Neuronal stem cell (in vitro differentiated cells): Measurements from ENCODE around the gene GARIN5B. TPM values are rescaled to one million over a fixed set of nuclear protein-coding genes. Genes with fewer than 3 reads are reported as not detected.
A peak's percentile ranks its signal among the peaks of the same experiment; 100 is the strongest.
"Not testable (repeated sequence)": the region's sequence is repeated elsewhere in the genome, so short reads cannot be mapped to it uniquely, and the experiment has no call there.

Experiments used
- DNase-seq: peaks from one replicate; pipeline ENCODE4 v3.0.0-alpha.2; 2013; ENCODE audit warnings: low spot score
- H2AFZ ChIP-seq: one replicate; pipeline ENCODE4 v1.6.1; 2013; ENCODE audit warnings: mild to moderate bottlenecking, low read length, inconsistent platforms
- H2AK5ac ChIP-seq: 2 replicates; pipeline ENCODE4 v1.6.1; 2013; ENCODE audit warnings: low read depth, mild to moderate bottlenecking, inconsistent platforms, low read length, moderate library complexity, mixed read lengths
- H2BK120ac ChIP-seq: 2 replicates; pipeline ENCODE4 v1.6.1; 2013; ENCODE audit warnings: low read depth, mild to moderate bottlenecking, inconsistent platforms, low read length, moderate library complexity, mixed read lengths
- H2BK12ac ChIP-seq: one replicate; pipeline ENCODE4 v1.6.1; 2013; ENCODE audit warnings: low read length, inconsistent platforms
- H2BK15ac ChIP-seq: 2 replicates; pipeline ENCODE4 v1.6.1; 2013; ENCODE audit warnings: mild to moderate bottlenecking, low read length, inconsistent platforms, mixed read lengths
- H2BK5ac ChIP-seq: one replicate; pipeline ENCODE4 v1.6.1; 2013; ENCODE audit warnings: inconsistent platforms, mild to moderate bottlenecking, low read length, moderate library complexity
- H3K14ac ChIP-seq: one replicate; pipeline ENCODE4 v1.6.1; 2013; ENCODE audit warnings: low read length, inconsistent platforms
- H3K18ac ChIP-seq: 2 replicates; pipeline ENCODE4 v1.6.1; 2013; ENCODE audit warnings: low read length, inconsistent platforms
- H3K23ac ChIP-seq: 2 replicates; pipeline ENCODE4 v1.6.1; 2013; ENCODE audit warnings: low read depth, mild to moderate bottlenecking, mixed read lengths, low read length, inconsistent platforms; ENCODE audit not compliant: poor library complexity
- H3K27ac ChIP-seq: replicated peaks from 3 replicates; pipeline ENCODE4 v1.5.1; 2013; ENCODE audit warnings: low read length, inconsistent platforms
- H3K27me3 ChIP-seq, 3 experiments: 2 replicates each; pipeline ENCODE4 v1.6.1; 2013; ENCODE audit warnings: low read length in 3 of 3, mild to moderate bottlenecking in 2 of 3, inconsistent platforms in 1 of 3, low read depth in 1 of 3, mixed read lengths in 1 of 3, moderate library complexity in 1 of 3; ENCODE audit not compliant: control insufficient read depth in 3 of 3, insufficient read depth in 3 of 3
- H3K36me3 ChIP-seq, 2 donors: replicated peaks in 1 of 2; 2 replicates each; pipeline ENCODE4 v1.6.1; 2013; ENCODE audit warnings: low read length in 2 of 2; ENCODE audit not compliant: control insufficient read depth in 2 of 2, insufficient read depth in 2 of 2
- H3K4ac ChIP-seq: 2 replicates; pipeline ENCODE4 v1.6.1; 2013; ENCODE audit warnings: inconsistent platforms, mild to moderate bottlenecking, low read length, moderate library complexity
- H3K4me1 ChIP-seq, 2 donors: 1 replicate in 1 of 2; 2 replicates in 1 of 2; pipeline ENCODE4 v1.6.1; 2013; ENCODE audit warnings: low read length in 2 of 2, low read depth in 1 of 2; ENCODE audit not compliant: control insufficient read depth in 2 of 2, insufficient read depth in 1 of 2
- H3K4me2 ChIP-seq: one replicate; pipeline ENCODE4 v1.6.1; 2013; ENCODE audit warnings: mild to moderate bottlenecking, low read length, inconsistent platforms; ENCODE audit not compliant: insufficient read depth, poor library complexity, severe bottlenecking
- H3K4me3 ChIP-seq, 2 donors: 2 replicates each; pipeline ENCODE4 v1.5.1; 2013; ENCODE audit warnings: low read length in 2 of 2, mild to moderate bottlenecking in 2 of 2, inconsistent platforms in 1 of 2, moderate library complexity in 1 of 2
- H3K79me1 ChIP-seq: one replicate; pipeline ENCODE4 v1.6.1; 2013; ENCODE audit warnings: low read depth, mild to moderate bottlenecking, inconsistent platforms, low read length, moderate library complexity
- H3K9ac ChIP-seq: one replicate; pipeline ENCODE4 v1.6.1; 2013; ENCODE audit warnings: mild to moderate bottlenecking, low read depth, low read length, inconsistent platforms; ENCODE audit not compliant: poor library complexity
- H3K9me3 ChIP-seq, 2 donors: replicated peaks in 1 of 2; 2 replicates each; pipeline versions ENCODE3 to v1.6.1; 2013; ENCODE audit warnings: low read length in 2 of 2, mild to moderate bottlenecking in 2 of 2, inconsistent platforms in 1 of 2, low read depth in 1 of 2, mixed read lengths in 1 of 2, moderate library complexity in 1 of 2; ENCODE audit not compliant: control insufficient read depth in 2 of 2, insufficient read depth in 1 of 2
- H4K8ac ChIP-seq: one replicate; pipeline ENCODE4 v1.6.1; 2013; ENCODE audit warnings: low read depth, mild to moderate bottlenecking, inconsistent platforms, low read length, moderate library complexity
- H4K91ac ChIP-seq: one replicate; pipeline ENCODE4 v1.6.1; 2013; ENCODE audit warnings: low read length, low read depth, mild to moderate bottlenecking, inconsistent platforms; ENCODE audit not compliant: poor library complexity
- WGBS, 2 donors: extraction: QIAGEN DNeasy Blood & Tissue Kit; methylation state at CpG; one replicate each; pipeline ENCODE4 v1.1.7; 2013; ENCODE audit warnings: missing lambda C conversion rate in 2 of 2, mixed read lengths in 1 of 2; ENCODE audit not compliant: insufficient read length in 2 of 2, insufficient replicate concordance in 1 of 2; ENCODE audit errors: extremely low coverage in 2 of 2; 5-methylcytosine and 5-hydroxymethylcytosine counted together
- polyA plus RNA-seq, 2 experiments: library from polyadenylated mRNA; stranded (reverse); fragments of 200-250 nt; gene quantifications; one replicate each; pipeline ENCODE4 v1.2.3, GENCODE V29; 2013

The GARIN5B gene
- 0.08 TPM for polyA plus RNA-seq (2013, experiment 1 of 2)
- polyA plus RNA-seq (2013, experiment 2 of 2) = 0.08 TPM

GRCh38 chr19:55362990-55363716, at the start of gene GARIN5B:
GARIN5B (minus strand) TSS chr19:55363260; CDS start chr19:55363066, 194 bp downstream.
- Histone ChIP-seq H2BK120ac (peak within 1 kb of the TSS; percentile 91), H2BK5ac (peak within 1 kb of the TSS; percentile 5), H3K4me2 (no peak within 1 kb of the TSS), H3K14ac (peak within 1 kb of the TSS; percentile 25), H2BK15ac (peak within 1 kb of the TSS; percentile 100), H3K4me3 (no peak within 1 kb of the TSS), H2AK5ac (peak within 1 kb of the TSS; percentile 90), H3K36me3 (no peaks in the 10 kb centered on the region), H3K9me3 (no peaks in the 10 kb centered on the region), H3K27ac (no peak within 1 kb of the TSS), H3K79me1 (no peaks in the 10 kb centered on the region), H3K27me3 (peaks cover 0 to 7% (median 1%) of the 10 kb centered on the region in 3 experiments), H3K4me1 (peaks cover 7 to 11% of the 10 kb centered on the region in 2 donors), H4K8ac (peak within 1 kb of the TSS; percentile 7), H2AFZ (peak within 1 kb of the TSS; percentile 80), H2BK12ac (peak within 1 kb of the TSS; percentile 95), H3K23ac (peak within 1 kb of the TSS; percentile 35), H3K9ac (peak within 1 kb of the TSS; percentile 44), H3K18ac (peak within 1 kb of the TSS; percentile 97), H4K91ac (no peak within 1 kb of the TSS), H3K4ac (peak within 1 kb of the TSS; percentile 38)
- DNase-seq = no peak
- WGBS, 2 donors = no CpG with 5 or more reads among the region's 27 CpGs

- Histone ChIP-seq H3K9me3 (peaks cover 5 to 19% of the 10 kb centered on the region in 2 donors), H3K27ac (no peak overlapping the region), H3K36me3 (peaks cover 13 to 18% of the 10 kb centered on the region in 2 donors), H3K4me3 (no peak overlapping the region), H2AFZ (no peak overlapping the region), H4K8ac (no peak overlapping the region), H3K4ac (no peak overlapping the region), H4K91ac (no peak overlapping the region), H3K27me3 (no peaks in the 10 kb centered on the region), H3K4me1 (peaks cover 19 to 20% of the 10 kb centered on the region in 2 donors), H2BK15ac (no peak overlapping the region), H3K14ac (no peak overlapping the region), H3K4me2 (no peak overlapping the region), H3K79me1 (peaks cover 7% of the 10 kb centered on the region), H2BK12ac (no peak overlapping the region), H3K18ac (no peak overlapping the region), H3K23ac (no peak overlapping the region), H2BK5ac (no peak overlapping the region), H3K9ac (no peak overlapping the region), H2AK5ac (no peak overlapping the region), H2BK120ac (no peak overlapping the region)
- DNase-seq = no peak
- WGBS, 2 donors = no CpG with 5 or more reads among the region's 2 CpGs
Measured at GRCh38 chr19:55410168-55410567, 47.1 kb upstream of the GARIN5B start.

- not testable (repeated sequence) for H2BK12ac ChIP-seq, H4K91ac ChIP-seq, H3K9ac ChIP-seq, H3K4me2 ChIP-seq, H4K8ac ChIP-seq, H2BK15ac ChIP-seq, H3K23ac ChIP-seq, H3K18ac ChIP-seq, H3K27me3 ChIP-seq, H3K4ac ChIP-seq, H2BK120ac ChIP-seq, H3K14ac ChIP-seq, H2AK5ac ChIP-seq, H2AFZ ChIP-seq, H3K79me1 ChIP-seq, DNase-seq, H3K27ac ChIP-seq, H2BK5ac ChIP-seq, H3K4me3 ChIP-seq
- H3K4me1 ChIP-seq = peaks cover 19 to 20% of the 10 kb centered on the region in 2 donors
- peaks cover 19 to 25% of the 10 kb centered on the region in 2 donors for H3K36me3 ChIP-seq
- peaks cover 5 to 19% of the 10 kb centered on the region in 2 donors for H3K9me3 ChIP-seq
- no CpG with 5 or more reads among the region's 8 CpGs for WGBS, 2 donors
Measured at GRCh38 chr19:55409179-55409578, 46.1 kb upstream of the GARIN5B start.

GRCh38 chr19:55408533-55408872, 45.4 kb upstream of the GARIN5B start:
- Histone ChIP-seq H3K23ac (no peak overlapping the region), H3K14ac (no peak overlapping the region), H2BK5ac (no peak overlapping the region), H3K4me3 (peak overlapping the region; percentile 33 to 38), H4K91ac (peak overlapping the region; percentile 39), H2BK15ac (peak overlapping the region; percentile 13), H3K4ac (peak overlapping the region; percentile 28), H3K79me1 (peaks cover 9% of the 10 kb centered on the region), H3K27me3 (no peaks in the 10 kb centered on the region), H3K36me3 (peaks cover 23 to 31% of the 10 kb centered on the region in 2 donors), H3K9ac (no peak overlapping the region), H3K18ac (peak overlapping the region; percentile 68), H2BK120ac (no peak overlapping the region), H3K4me2 (peak overlapping the region; percentile 63), H2AFZ (peak overlapping the region; percentile 94), H3K9me3 (peaks cover 5 to 19% of the 10 kb centered on the region in 2 donors), H3K4me1 (peaks cover 19 to 20% of the 10 kb centered on the region in 2 donors), H2BK12ac (no peak overlapping the region), H4K8ac (peak overlapping the region; percentile 99), H2AK5ac (peak overlapping the region; percentile 95), H3K27ac (peak overlapping the region; percentile 97)
- no peak for DNase-seq
- WGBS, 2 donors = no CpG with 5 or more reads among the region's 9 CpGs
